ENCODE results near the gene FBL. TPM values are rescaled to one million over a fixed set of nuclear protein-coding genes. Genes with fewer than 3 reads are reported as not detected.

Gene FBL
- total RNA-seq, 1 donor, result 195 TPM

DNA sequence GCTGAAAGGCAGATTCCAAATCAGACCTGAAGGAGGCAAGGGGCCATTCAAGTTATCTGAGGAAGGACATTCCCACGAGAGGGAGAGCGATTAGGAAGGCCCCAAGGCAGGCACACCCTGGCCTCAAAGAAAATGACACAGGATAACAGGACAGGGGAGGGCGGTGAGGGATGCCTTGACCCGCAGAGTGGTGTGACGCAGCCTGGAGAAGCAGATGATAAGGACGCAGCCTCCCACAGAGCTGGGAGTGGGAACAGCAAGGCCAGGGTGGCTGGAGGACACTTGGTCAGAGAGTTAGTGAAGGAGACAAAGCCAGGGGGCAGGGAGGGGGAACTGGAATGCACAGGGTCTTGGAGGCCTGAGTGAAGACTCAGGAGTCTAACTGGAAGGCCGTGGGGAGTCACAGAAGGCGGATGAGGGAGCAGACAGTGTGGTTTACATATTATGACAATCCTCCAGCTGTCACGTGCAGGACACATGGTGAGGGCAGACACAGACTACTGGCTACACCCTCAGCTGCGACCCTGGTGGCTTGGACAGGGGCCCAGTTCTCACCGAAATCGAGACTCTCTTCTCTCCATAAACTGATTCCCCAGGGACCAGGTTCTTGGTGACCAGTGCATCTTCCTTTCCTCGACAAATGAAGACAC is 6.4 kb downstream of the FBL start:
- H3K4me1 ChIP-seq (ENCODE audit: insufficient read depth, low read length), result peaks cover 14% of the 10 kb centered on the region
- H3K27me3 ChIP-seq (ENCODE audit: insufficient read depth, low read length), result no peaks in the 10 kb centered on the region
- H3K4me3 ChIP-seq (ENCODE audit: low read length), result no peak overlapping the region
- no peaks in the 10 kb centered on the region for H3K9me3 ChIP-seq (ENCODE audit: low read depth, low read length)

DNA sequence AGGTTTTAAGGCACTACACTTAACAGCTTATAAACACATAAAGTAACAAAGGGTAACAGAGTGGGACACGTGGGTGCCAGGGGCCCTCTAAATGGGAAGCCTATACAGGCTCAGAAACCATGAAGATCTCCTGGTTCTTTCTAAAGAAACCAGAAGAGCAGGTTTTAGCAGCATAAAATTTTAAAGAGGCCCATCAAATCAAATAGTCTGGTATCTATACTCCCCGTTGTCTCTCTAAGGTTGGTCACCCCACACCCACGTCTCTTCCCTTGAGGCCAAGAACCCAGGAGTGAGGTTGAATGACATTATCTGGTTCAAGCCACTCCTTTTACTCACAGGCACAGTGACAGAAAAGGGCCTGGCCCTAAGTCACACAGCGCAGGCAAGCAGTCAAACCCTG is 7.6 kb downstream of the FBL start:
- H3K9me3 ChIP-seq (ENCODE audit: low read depth, low read length), result no peaks in the 10 kb centered on the region
- peaks cover 10% of the 10 kb centered on the region for H3K4me1 ChIP-seq (ENCODE audit: insufficient read depth, low read length)
- no peak overlapping the region for H3K4me3 ChIP-seq (ENCODE audit: low read length)
- H3K27me3 ChIP-seq (ENCODE audit: insufficient read depth, low read length), result no peaks in the 10 kb centered on the region

DNA sequence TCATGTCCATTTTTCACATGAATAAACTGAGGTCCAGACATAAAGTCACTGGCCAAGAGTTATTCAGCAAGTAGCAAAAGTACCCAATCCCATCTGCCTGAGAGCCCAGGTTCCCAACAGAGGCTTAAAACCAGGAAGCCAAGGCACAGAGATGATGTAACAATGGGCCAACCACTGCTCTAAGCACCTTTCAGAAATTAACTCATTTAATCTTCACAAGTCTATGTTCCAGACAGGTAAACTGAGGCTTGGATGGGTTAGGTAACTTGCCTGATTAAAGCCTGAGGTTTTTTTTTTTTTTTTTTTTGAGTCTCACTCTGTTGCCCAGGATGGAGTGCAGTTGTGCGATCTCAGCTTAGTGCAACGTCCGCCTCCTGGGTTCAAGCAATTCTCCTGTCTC is 8.2 kb downstream of the FBL start:
- no peaks in the 10 kb centered on the region for H3K9me3 ChIP-seq (ENCODE audit: low read depth, low read length)
- no peaks in the 10 kb centered on the region for H3K27me3 ChIP-seq (ENCODE audit: insufficient read depth, low read length)
- H3K4me1 ChIP-seq (ENCODE audit: insufficient read depth, low read length), result peaks cover 14% of the 10 kb centered on the region
- no peak overlapping the region for H3K4me3 ChIP-seq (ENCODE audit: low read length)

DNA sequence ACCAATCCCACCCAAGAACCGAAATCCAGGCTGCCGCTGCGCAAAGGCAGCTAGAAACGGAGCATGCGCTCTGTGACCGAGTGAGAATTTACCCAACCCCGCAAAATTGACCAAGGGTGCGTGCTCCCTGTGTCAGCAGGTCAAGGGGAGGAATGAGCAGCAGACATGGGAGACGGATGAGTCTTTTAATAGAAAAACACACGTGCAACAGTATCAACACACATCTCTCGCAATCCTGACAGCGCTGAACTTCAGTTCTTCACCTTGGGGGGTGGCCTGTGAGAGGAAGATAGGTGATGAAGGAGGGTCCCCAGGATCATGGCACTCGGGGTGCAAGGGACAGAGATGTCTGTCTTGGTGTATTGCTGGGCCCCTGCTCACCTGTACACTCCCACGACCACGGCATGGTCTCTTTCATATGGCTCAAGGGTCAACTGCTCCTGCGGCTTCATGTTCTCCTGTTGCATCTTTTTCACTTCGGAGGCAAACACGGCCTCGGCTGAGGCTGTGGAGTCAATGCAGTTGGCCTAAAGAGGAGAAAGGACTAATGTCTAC is 11.8 kb downstream of the FBL start:
- Histone ChIP-seq H3K4me3 (ENCODE audit: low read length) (peak overlapping the region; percentile 98), H3K27me3 (ENCODE audit: insufficient read depth, low read length) (no peaks in the 10 kb centered on the region), H3K9me3 (ENCODE audit: low read depth, low read length) (no peaks in the 10 kb centered on the region), H3K4me1 (ENCODE audit: insufficient read depth, low read length) (peaks cover 27% of the 10 kb centered on the region)

DNA sequence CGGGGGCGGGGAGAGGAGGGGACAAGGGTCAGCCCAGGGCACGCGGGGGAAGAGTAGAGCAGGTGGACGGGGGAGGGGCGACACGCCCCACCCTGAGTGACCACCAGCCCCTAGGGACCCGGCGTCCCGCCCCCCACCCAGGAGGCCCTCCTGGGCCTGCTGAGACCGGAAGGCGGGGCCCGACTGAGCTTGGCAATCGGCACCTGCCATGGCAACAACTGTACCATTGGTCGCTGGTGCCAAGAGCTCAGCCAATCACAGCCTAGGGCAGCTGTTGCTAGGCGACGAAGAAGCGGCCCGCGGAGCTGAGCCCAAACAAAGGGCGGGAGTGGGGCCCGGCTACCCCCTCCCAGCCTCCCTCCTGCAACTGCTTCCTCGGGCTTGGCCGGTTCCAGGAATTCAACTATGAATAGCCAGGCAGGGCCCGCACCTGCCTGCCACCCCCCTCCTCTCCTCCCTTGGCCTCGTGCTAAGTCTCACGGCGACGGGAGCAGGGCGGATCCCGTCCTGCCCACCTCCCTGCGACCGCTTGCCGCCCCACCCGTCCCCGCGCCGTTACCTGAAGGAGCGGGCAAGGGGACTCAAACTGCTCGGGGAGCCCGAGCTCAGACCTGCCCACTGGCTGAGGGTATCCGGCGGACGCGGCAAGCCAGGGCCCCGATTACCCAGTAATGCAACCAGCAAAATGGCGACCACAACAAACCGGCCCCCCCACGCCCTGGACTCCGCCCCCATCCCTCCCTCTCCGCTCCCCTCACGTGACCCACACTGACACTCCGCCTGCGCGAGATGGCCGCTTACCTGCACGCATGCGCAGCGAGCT is 12.5 kb downstream of the FBL start, which contains the start of gene DYRK1B:
DYRK1B (minus strand) TSS at position 699 of the 823 bp plus-strand sequence. CDS start 2,295 bp downstream, outside the sequence.
- Histone ChIP-seq H3K9me3 (ENCODE audit: low read depth, low read length) (no peaks in the 10 kb centered on the region), H3K4me3 (ENCODE audit: low read length) (peak within 1 kb of the TSS; percentile 98), H3K27me3 (ENCODE audit: insufficient read depth, low read length) (no peaks in the 10 kb centered on the region)

DNA sequence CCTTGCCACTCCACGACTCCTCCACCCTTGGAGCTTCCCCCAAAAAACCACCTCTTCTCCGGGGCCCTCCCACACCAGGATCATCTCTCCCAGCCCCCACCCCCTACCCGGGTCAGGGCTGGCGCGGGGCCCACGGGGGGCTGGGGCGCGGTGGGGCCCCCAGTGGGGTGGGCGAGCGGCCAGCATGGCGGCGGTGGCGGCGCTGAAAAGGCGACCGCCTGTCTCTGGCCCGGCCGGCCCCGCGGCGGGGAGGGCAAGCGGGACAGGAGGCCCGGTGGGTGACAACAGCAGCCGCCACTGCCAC is 13.1 kb downstream of the FBL start:
- peaks cover 35% of the 10 kb centered on the region for H3K4me1 ChIP-seq (ENCODE audit: insufficient read depth, low read length)
- H3K27me3 ChIP-seq (ENCODE audit: insufficient read depth, low read length), result no peaks in the 10 kb centered on the region
- H3K9me3 ChIP-seq (ENCODE audit: low read depth, low read length), result no peaks in the 10 kb centered on the region
- peak overlapping the region; percentile 98 for H3K4me3 ChIP-seq (ENCODE audit: low read length)

More for the DNA sequence above, 12.5 kb downstream of the FBL start, which contains the start of gene DYRK1B:
- H3K4me1 ChIP-seq (ENCODE audit: insufficient read depth, low read length), result peaks cover 31% of the 10 kb centered on the region

DNA sequence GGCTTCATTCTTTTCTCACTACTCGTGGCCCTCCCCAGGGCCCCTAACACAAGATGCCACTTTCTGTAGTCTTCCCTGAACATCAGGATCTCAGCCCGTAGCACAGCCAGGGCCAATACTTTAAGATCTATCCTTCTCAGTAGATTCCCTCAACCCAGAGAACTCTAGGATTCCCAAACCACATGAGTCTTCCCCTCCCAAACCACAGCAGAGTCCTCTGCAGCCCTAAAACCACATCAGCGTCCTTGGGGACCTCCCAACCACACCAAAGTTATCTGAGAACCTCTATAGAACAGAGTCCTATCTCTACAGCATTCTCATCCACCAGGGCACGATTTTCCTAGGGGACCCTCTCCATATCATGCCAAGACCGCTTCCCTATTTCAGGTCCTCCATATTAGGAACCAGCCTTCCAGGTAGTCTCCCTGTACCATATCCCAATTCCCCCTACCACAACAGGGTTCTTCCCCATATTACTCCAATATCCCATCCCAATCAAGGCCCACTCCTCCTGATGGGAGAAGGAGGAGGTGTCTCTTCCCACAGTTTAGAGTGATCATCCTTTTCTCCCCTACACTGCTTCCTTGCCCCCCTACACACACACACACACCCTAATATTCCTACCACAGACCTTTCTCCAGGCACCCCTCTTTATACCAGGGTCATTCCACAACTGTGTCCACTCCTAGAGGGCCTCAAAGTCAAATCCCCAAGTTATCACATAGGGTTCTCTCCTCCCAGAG is 13.7 kb downstream of the FBL start:
- Histone ChIP-seq H3K27me3 (ENCODE audit: insufficient read depth, low read length) (no peaks in the 10 kb centered on the region), H3K9me3 (ENCODE audit: low read depth, low read length) (no peaks in the 10 kb centered on the region), H3K4me3 (ENCODE audit: low read length) (peak overlapping the region; percentile 98), H3K4me1 (ENCODE audit: insufficient read depth, low read length) (peaks cover 37% of the 10 kb centered on the region)

DNA sequence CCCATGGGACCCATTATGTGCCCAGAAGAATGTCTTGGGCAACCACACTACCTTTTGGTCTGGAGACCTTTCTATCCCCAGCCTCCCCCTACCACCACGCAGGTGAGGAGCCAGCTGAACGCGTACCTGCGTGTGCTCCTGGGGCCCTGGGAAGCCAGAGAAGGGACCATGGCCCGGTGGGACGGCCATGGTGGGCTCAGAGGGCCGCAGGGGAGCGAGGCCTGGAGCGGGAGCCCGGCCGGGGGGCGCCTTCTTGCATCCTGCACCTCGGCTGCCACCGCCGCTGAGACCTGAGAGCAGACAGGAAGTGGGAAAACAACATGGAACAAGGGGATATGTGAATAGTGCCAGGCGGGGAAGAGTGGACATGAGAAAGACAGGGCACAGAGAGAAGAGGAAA is 14.5 kb downstream of the FBL start:
- Histone ChIP-seq H3K4me1 (ENCODE audit: insufficient read depth, low read length) (peaks cover 37% of the 10 kb centered on the region), H3K27me3 (ENCODE audit: insufficient read depth, low read length) (no peaks in the 10 kb centered on the region), H3K4me3 (ENCODE audit: low read length) (no peak overlapping the region), H3K9me3 (ENCODE audit: low read depth, low read length) (no peaks in the 10 kb centered on the region)

DNA sequence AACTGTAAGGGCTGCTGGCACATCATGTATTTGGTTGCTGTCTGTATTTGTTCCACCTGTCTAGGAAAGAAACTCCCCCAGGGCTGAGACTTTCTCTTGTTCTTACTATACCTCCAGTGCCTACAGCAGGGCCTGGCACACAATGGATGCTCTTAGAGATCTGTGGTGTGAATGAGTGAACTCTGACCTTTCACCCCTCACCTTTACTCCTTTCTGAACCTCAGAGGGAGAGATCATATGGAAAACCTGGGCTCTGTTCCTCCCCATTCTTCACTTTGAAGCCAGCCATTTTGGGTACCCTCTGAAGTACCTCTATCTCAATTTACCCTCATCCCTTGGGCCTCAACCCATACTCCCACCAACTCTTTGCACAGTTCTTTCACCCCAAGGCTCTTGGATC is 15.3 kb downstream of the FBL start:
- Histone ChIP-seq H3K4me1 (ENCODE audit: insufficient read depth, low read length) (peaks cover 37% of the 10 kb centered on the region), H3K27me3 (ENCODE audit: insufficient read depth, low read length) (no peaks in the 10 kb centered on the region), H3K9me3 (ENCODE audit: low read depth, low read length) (no peaks in the 10 kb centered on the region), H3K4me3 (ENCODE audit: low read length) (no peak overlapping the region)

DNA sequence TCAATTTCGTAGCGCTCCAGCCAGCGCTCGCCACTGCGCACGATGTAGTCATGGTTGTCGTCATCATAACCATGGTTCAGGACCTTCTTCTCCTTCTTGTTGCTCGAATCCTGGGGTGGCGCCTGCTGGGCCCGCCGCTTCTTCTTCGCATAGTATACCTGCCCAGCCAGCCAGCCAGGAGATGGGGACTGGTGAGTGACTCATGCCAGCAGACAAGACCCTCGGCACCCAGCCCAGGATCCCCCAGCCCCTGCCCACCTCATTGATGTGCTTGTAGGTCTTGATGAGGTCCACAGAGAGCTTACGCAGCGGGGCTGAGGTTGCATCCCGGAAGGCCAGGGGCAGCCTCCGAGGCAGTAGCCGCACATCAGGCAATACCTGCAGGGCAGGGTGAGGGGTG is 15.8 kb downstream of the FBL start:
- H3K4me1 ChIP-seq (ENCODE audit: insufficient read depth, low read length), result peaks cover 37% of the 10 kb centered on the region
- no peaks in the 10 kb centered on the region for H3K27me3 ChIP-seq (ENCODE audit: insufficient read depth, low read length)
- H3K9me3 ChIP-seq (ENCODE audit: low read depth, low read length), result no peaks in the 10 kb centered on the region
- no peak overlapping the region for H3K4me3 ChIP-seq (ENCODE audit: low read length)

DNA sequence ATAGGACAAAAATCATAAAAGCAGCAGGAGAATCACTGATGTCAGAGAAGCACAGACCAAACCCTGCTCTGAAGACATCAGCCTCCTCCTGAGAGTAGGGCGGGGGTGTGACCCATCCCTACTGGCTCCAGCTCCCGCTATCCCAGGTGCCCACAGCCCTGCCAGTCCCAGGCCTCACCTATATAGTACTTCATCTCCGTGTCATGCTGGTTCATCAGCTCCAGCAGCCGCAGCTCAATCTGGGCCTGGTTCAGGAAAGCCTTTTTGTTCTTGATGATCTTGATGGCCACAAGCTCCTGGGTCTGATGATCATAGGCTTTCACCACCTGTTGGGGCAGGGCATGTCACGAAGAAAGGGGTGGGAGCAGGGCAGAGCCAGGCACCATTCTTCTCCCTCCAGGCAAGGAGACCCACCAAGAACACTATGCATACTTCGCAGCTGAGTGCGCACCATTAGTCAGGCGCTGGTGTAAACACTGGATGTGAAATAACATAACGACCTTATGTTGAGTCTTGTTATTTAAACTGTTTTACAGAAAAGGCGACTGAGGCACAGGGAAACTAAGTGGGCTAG is 16.4 kb downstream of the FBL start:
- Histone ChIP-seq H3K4me1 (ENCODE audit: insufficient read depth, low read length) (peaks cover 40% of the 10 kb centered on the region), H3K27me3 (ENCODE audit: insufficient read depth, low read length) (no peaks in the 10 kb centered on the region), H3K9me3 (ENCODE audit: low read depth, low read length) (no peaks in the 10 kb centered on the region), H3K4me3 (ENCODE audit: low read length) (no peak overlapping the region)

DNA sequence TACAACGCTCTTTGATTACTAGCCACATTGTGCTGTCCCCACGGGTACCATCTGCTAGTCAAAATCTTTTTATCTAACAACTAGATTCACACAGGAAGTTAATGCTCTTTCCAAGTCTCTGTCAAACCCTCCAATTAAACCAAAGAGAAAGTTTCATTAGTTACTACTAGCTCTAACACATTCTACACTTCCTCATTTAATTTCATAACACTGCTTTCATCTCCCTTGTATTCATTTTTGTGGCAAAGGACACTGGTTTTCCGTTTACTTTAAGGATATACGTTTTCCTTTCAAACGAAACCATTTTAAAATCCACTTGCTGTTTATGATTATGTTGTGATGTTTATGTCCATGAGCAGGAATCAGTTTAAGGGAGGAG is 17.5 kb downstream of the FBL start:
- Histone ChIP-seq H3K4me3 (ENCODE audit: low read length) (no peak overlapping the region), H3K9me3 (ENCODE audit: low read depth, low read length) (no peaks in the 10 kb centered on the region), H3K27me3 (ENCODE audit: insufficient read depth, low read length) (no peaks in the 10 kb centered on the region), H3K4me1 (ENCODE audit: insufficient read depth, low read length) (peaks cover 42% of the 10 kb centered on the region)

DNA sequence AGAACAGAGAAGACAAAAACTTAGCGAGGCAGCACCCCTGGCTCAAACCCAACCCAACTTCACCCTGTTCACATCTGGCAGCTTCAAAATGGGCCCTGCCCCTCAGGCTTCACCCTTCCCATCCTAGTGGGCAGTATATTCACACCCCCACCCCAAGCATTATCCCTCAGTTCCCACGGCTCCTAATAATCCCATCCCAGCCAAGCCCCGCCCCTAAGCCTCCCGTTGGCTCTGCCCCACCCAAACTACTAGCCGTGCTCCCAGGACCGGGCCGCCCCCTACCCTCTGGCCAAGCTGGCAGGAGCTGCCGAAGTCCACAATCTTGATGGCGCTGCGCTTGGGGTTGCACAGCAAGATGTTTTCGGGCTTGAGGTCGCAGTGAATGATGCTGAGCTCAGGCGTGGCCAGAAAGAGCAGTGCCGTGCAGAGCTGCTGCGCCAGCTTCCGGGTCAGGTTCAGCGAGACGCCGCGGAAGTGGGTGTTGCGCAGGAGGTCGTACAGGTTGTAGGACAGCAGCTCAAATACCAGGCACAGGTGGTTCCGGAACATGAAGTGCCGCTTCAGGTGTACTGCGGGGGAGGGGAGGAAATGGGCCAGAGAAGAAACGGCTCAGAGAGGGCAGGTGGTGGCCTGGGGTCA is 18.0 kb downstream of the FBL start:
- no peak overlapping the region for H3K4me3 ChIP-seq (ENCODE audit: low read length)
- no peaks in the 10 kb centered on the region for H3K9me3 ChIP-seq (ENCODE audit: low read depth, low read length)
- peaks cover 44% of the 10 kb centered on the region for H3K4me1 ChIP-seq (ENCODE audit: insufficient read depth, low read length)
- H3K27me3 ChIP-seq (ENCODE audit: insufficient read depth, low read length), result no peaks in the 10 kb centered on the region

DNA sequence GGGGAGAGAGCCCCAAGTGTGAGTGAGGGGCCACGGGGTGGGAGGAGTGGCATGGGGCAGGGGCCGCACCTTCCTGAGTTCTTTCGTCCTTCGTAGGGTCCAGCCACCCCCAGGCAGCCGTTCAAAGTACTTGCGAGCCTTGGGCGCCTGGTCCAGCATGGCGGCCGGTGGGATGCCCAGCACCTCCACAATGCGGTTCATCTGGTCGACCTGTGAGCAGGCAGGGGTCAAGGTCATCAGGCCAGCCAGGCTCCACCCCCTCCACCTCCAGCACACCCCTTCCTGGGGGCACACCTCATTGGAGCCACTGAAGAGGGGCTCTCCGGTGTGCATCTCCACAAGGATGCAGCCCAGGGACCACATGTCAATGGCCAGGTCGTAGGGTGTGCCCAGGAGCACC is 19.0 kb downstream of the FBL start:
- H3K4me3 ChIP-seq (ENCODE audit: low read length), result no peak overlapping the region
- H3K27me3 ChIP-seq (ENCODE audit: insufficient read depth, low read length), result no peaks in the 10 kb centered on the region
- no peaks in the 10 kb centered on the region for H3K9me3 ChIP-seq (ENCODE audit: low read depth, low read length)
- peaks cover 38% of the 10 kb centered on the region for H3K4me1 ChIP-seq (ENCODE audit: insufficient read depth, low read length)
